ENCODE results near the gene DAND5. TPM values are rescaled to one million over a fixed set of nuclear protein-coding genes. Genes with fewer than 3 reads are reported as not detected.
A peak's percentile ranks its signal among the peaks of the same experiment; 100 is the strongest.

Gene DAND5
- total RNA-seq, 1 donor from 2014 or later: not detected

DNA sequence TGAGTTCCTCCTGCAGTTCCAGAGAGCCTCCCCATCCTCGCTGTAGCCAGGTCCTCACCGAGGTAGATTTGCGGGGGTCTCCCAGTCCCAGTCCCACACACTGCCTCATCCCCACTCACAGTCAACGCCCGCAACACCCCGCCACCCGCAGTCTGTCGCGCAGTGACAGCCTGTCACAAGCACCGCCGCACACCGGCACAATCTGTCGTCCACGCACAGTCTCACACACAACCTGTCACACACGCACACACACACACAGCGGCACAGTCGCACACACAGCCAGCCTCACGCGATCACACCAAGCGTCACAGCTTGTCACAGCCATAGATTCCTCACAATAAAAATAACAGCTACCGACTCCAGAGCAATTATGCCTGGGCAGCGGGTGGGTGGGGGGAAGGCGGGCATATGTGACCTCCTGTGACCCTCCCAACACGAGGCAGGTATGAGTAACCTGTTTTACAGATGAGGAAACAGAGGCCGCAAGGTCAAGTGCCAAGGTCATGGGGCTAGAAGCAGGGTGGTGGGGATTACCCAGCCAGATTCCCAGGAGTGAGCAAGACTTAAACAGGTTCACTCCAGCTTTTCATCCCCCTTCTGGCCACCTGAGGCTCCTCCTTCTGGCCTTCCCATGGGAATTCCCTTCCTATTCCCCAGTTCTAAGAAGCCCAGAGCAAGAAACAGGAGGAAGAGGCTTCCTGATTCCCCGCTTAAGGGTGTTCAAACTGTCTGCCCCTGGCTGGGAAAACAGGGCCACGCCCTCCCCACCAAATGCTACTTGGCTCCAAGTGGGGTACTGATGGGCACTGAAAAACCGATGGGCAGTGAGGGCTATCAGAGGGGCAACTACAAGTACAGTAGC lies 39.8 kb downstream of the DAND5 start:
- no peak for DNase-seq (ENCODE audit: low spot score)

DNA sequence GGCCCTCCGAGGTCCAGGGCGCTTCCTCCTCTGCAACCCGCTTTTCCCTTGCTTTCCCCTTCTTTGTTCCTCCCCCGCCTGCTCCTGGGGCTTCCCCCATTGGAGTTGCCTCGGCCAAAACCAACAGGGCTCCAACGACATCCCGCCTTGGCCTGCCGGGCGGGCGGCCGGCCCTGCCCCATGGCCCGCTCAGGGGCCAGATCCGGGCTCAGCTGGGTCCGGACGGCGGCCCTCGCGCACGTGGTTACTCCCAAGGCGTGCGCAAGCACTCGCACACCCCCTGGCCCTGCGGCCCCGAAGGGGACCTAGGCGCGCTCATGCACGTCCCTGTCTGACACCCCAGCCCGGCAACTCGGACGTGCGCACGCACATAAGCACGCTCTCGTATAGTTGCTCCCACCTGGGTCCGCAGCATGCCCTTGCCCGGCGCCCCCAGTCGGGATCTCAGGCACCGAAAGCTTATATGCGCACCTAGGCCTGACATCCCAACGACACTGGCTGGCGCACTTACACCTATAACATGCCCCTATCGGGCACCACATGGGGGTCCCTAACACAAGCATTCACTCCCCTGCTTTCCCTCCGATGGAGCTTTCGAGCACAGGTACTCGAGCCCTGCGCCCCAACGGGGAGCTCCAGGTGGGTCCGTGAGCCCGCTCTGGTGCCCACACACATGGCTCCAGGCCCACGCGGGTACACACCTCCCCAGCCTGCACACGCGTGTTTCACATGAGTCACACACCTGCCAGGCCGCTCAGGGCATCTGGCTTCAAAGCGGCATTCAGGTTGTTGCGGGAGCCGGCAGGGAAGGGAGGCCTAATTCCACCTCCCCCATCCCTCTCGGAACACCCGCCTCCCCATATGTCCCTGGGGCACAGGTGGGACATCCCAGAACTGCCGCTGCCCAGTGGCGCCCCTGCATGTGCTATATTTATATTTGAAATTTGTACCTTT lies 40.9 kb downstream of the DAND5 start:
- DNase-seq (ENCODE audit: low spot score): no peak

DNA sequence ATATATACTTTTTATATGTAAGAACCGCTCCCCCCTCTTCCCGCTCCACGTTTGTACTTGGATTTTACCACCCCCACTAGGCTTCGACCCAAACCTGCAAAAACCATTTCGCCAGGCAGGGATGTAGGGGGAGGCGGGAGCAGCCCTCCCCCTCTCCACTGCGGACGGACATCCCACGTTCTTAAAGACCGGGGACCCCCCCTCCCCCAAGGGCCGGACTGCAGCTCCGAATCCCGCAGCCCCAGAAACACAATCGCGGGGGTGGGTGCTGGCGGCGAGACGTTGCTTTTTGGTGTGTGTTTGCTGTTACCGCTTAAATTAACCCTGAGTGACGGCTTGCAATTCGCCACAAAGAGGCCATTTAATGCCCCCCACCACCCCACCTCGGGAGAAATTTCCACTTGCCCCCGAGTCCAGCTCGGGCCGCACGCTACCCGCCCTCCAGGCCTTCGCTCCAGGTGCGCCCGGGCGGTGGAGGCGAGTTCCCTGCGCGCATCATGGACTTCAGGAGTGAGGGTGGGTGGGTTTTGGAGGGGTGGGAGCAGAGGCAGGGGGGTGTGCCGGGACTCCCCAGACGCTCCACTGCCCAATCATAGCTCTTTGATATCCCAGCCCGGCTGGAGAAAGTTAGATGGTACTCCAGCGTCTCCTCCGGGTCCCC lies 41.7 kb downstream of the DAND5 start:
- no peak for DNase-seq (ENCODE audit: low spot score)

DNA sequence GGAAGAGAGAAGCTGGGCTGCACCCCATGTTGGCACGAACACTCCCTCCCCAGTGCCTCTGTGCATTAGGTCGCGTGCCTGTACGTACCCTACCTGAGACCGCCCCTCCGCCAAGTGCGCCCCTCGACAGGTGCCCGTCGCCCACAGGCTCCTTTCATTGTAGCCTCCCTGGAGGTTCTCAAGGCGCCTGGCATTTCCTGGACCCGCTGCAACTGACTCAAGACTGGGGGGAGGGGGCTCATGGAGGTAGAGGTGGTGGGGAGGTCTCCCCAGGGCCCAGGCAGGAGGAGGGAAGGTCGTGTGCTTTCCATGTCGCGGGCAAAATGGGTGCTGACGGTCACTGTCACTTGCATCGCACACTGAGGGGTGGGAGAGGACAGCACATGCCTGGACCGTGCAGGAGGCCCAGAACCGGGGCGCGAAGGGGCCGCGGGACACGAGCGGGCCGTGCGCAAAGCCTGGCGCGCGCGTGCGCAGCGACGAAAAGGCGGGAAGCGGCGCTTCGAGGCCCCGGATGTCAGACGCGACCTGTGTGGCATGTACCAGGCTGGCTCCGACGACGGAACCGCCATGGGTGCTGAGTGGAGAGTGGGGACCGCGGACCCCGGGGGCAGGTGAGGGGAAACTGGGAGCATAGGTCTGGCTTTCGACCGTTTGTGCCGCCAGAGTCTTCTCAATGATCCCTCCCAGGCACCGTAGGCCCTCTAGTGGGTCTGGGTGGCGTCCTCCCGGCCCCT lies 42.4 kb downstream of the DAND5 start:
- DNase-seq (ENCODE audit: low spot score): no peak

DNA sequence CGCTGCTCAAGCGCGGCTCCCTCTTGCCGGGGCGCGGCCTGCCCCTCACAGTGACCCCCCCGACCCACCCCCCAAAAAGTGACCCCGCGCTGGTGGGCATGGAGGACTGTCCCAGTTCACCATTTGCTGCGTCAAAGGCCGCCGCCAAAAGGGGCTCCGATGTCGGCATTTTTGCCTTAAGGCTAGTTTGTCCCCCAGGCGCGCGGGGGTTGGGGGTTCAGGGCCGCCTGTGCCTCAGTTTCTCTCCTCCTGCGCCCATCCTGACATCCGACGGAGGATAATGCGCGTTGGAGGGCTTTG lies 43.0 kb downstream of the DAND5 start:
- DNase-seq (ENCODE audit: low spot score): no peak

DNA sequence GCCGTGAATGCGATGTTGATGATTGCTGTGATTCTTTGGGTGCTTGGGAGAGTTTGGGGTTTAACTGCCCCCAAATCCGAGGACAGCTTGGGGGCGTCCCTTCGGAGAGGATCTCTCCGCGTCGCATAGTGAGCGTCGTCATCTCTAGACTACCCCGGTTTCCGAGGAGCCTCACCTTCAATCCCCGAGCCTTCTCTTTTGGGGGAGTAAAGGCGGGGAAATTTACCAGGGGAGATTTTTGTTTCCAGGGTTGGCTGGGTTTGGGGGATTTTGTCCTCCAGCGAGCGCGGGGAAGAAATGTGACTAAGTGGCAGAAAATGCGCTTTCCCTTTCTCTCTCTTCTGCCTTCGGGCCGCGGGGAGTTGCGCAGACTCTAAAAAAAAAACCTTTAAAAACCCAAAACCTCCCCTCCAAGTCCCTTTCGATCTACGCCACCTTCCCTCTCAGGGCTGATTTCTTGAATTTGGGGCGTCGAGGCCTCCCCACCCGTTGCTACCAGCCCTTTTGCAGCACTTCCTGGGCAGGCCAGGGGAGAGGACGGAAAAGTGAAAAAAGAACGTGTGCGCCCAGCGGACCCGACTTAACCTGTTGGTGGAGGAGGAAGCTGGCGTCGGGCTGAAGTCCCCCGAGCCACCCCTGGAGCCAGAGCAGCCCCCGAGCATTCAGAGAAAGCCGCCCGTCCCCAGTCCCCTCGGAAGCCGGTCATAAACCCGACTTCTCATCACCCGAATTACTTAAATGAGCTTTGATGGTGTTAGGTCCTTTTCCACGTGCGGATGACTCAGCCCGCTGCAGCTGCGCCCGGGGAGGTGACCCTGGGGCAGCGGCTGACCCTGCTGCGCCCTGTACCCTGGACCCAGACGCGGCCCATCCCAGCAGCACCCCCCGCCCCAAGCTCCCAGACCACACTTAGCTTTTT lies 43.6 kb downstream of the DAND5 start:
- no peak for DNase-seq (ENCODE audit: low spot score)

DNA sequence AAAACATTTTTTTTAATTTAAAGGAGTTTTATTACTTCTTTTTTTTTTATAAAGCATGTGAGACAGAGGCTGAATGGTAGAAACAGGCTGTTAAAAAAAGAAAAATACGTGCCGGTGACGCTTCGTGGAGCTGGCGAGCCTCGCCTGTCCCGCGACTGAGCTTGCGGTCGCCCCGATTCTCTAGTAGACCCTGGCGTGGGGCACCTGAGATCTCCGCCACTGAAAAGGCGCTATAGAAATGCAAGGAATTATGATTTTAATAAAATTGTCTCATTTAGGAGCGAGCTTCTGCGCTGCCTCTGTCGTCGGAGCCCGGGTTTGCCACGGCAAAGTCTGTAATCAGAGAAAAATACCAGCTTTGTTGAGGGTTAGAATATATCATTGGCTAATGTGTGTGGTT lies 44.3 kb downstream of the DAND5 start:
- DNase-seq (ENCODE audit: low spot score): no peak

DNA sequence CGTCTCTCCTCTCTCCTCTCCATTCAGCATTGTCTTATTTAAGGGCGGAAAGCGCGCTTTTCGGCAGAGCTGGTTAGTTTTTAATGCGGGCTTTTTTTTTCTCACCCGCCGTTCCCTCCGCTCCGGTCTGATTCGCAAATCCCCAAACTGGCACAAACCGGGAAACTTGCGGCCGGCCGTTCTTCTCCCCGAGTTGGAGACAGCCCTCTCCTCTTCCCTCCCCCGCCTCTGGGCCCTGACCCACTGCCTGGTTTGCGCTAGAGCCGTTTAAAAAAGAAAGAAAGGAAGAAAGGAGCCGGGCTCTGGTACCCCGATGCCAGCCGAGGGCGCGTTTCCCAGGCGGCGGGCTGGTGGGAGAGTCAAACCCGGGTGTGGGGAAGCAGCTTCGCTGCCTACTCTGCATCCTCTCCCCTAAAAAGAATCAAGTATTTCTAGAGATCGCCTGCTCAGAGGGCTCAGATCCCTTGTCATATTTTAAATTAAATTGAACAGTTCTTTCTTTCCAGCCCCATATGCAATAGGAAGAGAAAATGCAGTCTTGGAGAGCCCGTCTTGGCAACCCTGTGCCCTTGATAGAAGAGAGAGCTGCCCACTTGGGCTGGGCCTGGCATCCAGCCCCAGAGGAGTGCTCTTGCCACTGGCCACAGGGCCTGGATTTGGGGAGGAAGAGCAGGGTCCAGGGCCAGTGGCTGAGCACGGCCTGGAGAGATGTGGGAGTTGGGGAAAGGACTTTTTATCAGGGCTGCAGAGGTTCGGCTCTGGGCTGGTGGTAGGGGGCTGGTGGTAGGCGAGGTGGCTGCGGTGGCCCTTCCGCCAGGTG lies 44.9 kb downstream of the DAND5 start:
- DNase-seq (ENCODE audit: low spot score): no peak

DNA sequence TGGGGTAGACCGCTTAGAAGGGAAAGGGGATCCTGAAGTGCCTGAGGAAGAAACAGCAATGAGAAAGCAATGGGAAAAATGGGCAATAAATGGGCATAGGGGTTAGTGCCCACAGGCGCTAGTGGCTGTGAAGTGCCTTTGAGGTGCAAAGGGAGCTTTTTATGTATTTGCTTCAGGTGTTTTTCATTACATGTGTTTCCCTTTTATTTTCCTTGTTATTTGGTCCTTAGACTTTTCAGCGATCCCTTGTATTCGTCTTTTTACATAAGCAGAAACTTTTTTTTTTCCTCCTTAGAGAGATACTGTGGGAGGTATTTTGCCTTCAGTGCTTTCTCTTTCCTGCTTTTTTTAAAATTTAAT lies 45.5 kb downstream of the DAND5 start:
- DNase-seq (ENCODE audit: low spot score): no peak

DNA sequence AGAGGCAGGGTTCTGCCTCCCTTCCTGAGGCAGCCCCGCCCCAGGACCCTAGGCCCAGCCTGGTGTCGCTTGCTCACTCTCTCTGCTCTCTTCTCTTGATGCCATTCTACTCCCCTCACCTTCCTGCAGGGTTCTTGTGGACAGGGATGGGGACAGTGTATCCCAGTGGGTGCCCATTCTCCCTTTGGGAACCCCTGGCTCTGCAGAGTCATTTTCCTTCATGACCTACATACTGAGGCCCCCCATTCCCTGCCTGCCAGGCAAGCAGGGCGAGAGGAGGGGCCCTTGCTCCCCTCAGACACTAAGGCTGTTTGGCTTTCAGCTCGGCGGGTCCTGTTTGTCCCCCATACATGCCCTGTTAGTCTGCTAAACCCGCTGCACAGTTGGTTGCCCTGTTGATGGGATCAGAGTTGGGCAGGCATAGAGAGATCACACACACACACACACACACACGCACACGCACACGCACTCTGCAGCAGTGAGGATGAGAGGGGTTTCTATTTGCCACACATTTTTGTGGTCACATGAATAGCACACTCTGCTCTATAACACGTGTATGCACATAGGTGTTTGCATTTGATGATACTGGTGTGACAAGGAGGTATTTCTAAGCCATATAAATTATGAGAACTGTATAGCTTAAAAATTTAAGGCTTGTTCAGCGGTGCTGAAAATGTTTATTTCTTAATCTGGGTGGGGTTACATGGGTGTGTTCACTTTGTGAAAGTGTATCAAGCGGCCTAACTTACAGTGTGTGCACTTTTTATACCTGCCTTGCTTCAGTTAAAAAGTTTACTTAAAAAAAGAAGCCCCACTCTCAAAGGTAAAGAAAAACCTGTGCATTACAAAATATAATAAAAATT lies 46.2 kb downstream of the DAND5 start:
- no peak for DNase-seq (ENCODE audit: low spot score)

DNA sequence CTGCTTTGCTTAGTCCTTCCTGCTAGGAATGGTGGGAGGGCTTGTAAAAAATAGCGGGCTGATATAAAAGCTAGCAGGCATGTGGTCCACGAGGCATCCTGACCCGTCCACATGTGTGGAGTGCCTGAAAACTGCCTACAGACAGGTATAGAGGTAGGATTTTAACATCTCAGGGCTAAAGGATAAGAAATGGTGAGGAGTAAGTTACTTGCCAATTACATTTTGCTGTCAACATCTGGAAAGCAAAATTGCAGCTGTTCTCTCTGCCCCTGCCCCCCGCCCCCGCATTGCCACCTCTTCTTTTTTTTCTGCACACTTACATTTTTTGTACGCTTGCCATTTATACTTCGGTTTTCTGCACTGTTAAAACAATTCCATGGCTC lies 46.9 kb downstream of the DAND5 start:
- DNase-seq (ENCODE audit: low spot score): no peak

DNA sequence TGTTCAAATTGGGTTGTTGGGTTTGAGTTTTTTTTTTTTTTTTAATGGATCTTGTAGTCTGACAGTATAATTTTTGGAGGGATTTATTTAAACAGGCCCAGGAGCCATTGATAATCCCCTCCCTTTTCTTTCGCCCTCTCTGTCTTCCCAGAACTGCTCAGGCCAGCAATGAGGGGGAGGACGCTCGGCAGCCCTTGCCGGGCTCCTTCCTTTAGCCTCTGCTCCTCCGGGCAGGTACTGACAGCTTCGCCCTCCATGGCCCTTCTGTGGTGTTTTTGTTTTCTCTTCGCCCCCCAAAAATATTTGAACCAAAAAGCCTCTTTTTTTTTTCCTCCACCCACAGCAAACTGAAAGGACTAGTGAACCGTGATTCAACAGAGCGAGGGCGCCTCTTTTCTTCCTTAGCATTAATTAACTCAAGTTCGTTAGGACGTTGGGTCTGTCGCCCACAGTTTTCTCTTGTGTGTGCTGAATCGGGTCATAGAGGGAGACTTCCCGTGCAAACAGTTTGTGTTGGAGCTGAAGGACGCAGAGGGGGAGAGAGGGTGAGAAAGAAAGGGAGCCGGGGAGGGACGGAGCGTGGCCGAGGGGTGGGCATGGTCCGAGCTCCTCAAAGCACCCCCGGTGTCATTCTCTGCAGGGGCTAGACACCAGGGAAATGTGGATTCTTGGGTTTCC lies 47.4 kb downstream of the DAND5 start:
- no peak for DNase-seq (ENCODE audit: low spot score)

DNA sequence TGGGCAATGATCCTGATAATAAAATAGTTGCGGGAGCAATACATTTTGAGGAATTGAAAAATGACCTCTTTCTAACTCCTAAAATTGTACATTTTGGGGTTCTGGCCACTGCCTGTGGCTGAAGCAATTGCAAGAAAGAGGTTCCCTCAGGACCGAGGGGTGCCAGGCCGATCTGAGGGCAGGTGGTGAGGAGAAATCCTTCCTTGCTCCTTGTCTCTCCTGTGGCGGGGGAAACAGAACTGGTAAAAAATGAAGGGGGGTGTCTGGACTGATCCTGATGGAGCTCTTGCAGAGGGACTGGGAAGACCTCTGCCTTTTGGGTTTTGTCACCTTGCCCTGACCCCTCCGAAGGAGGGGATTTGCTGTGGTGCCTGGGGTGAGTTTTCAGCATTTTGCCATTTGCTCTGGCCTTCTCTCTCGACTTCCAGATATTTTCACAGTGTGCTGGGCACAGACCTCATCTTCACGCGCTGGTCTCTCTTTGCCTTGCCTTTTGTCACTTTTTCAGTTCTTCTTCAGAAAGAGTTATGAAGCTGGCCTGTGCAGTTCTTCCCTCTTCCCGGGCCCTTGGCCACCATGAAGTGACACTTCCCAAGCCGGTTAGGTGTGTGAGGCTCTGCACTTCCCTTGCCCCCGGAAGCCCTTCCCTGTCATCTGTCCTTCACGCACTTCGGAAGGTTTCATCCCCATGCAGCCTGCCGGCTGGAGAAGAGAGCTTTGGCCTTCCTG lies 48.1 kb downstream of the DAND5 start:
- DNase-seq (ENCODE audit: low spot score): no peak

DNA sequence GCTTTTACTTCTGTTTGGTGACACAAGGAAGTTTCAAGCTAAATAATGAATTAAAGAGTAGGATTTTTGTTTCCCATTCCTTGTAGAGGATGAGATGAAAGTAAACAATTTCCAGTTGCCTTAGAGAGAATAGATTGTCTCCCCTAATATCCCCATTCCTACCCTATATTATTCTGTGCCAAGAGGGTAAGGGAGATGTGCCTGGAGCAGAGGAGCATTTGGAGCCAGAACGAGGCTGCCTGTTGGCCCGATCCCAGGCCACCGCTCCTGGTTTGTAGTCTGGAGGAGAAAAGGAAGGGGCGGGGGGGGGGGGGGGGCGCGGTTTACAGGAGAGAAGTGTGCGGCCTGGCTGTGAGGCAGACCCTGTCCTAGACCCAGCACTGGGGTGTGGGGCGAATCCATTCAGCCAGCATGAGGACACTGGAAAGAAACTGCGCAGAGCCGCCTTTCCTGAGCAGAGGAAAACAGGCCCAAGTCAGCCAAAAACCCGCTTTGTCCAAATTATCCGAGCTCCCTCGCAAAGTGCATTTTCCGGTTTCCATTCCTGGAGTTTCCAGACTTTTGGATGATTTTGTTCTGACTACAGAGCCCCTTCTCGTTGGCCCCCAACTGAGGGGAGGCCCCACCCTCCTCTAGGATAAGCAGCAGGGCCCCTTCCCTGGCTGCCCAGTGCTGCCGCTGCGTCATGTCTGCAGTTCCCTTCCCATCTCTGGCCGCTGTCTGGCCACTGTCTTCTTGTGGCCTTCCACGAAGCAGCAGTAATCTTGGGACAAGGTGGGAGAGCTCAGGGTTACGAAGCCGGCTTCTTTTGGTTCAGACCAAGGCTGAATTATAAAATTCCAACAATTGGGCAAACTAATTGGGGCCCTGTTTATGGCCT lies 48.9 kb downstream of the DAND5 start:
- peak; percentile 62 for DNase-seq (ENCODE audit: low spot score)

DNA sequence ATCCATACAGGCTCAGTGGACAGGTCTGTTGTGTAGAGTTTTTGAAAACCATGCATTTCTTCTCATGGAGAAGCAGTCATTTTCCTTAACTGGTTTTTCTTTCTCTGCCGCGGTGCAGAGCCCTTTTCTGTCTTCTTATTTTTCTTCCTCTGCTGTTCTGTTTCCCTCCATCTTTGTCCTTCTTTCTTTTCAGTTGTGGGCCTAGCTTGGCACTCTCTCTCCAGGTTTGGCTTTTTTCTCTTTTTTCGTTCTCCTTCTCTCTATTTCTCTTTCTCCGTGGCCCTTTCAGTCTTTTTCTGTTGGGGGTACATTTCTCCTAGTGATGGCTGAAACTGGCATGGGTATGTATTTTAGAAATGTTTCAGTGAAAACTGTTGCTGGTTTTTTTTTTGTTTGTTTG lies 50.0 kb downstream of the DAND5 start:
- no peak for DNase-seq (ENCODE audit: low spot score)

DNA sequence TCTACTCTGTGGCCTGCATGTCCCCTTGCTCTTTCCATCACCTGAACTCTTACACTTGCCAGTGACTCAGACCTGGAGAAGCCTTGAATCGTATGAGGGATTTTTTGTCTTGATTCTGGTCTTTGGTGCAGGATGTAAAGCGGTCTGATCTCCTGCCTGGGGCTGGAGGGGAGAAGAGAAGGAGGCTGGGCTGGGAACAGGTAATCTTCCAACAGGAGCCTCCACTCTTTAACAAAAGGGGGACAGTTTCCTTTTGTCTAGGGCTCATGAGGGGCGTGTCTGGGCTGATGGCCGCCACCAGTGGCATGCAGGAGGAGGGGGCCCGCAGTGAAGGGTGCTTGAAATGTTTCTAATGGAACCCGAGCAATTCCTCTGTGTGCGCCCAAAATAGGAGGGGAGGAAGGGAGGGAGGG lies 50.6 kb downstream of the DAND5 start:
- DNase-seq (ENCODE audit: low spot score): no peak
